Kidney (tissue), 14 donors: ENCODE results near the gene LMX1B. TPM values are rescaled to one million over a fixed set of nuclear protein-coding genes. Genes with fewer than 3 reads are reported as not detected.

Experiments
- DNase-seq, 5 donors: peaks; one replicate each; pipeline ENCODE4 v3.0.0-alpha.2; 2013 to 2020
- FAIRE-seq: peaks from 2 replicates; lab custom pipeline; 2012; peaks lifted over from hg19 to GRCh38; lab: Jason Lieb, UNC
- H3K27ac ChIP-seq, 2 donors: one replicate each; pipeline ENCODE4 v1.7.0; 2013; ENCODE audit warnings: low read depth in 2 of 2, low read length in 2 of 2, inconsistent platforms in 1 of 2
- H3K27me3 ChIP-seq: one replicate; pipeline ENCODE4 v1.7.1; 2013; ENCODE audit warnings: low read length, inconsistent platforms; ENCODE audit not compliant: control insufficient read depth, insufficient read depth
- H3K36me3 ChIP-seq, 3 donors: one replicate each; pipeline versions ENCODE4 v1.7.0 to v1.7.1; 2013; ENCODE audit warnings: low read length in 3 of 3, control low read depth in 1 of 3, inconsistent platforms in 1 of 3; ENCODE audit not compliant: insufficient read depth in 3 of 3, control insufficient read depth in 2 of 3
- H3K4me1 ChIP-seq, 3 donors: one replicate each; pipeline versions ENCODE4 v1.7.0 to v1.7.1; 2013; ENCODE audit warnings: low read length in 3 of 3, inconsistent platforms in 1 of 3, low read depth in 1 of 3; ENCODE audit not compliant: control insufficient read depth in 2 of 3, insufficient read depth in 2 of 3
- H3K4me3 ChIP-seq, 3 donors: one replicate each; pipeline versions ENCODE4 v1.7.0 to v1.8.1; 2013; ENCODE audit warnings: low read length in 3 of 3, control low read depth in 1 of 3, inconsistent platforms in 1 of 3
- H3K9ac ChIP-seq, 3 donors: one replicate each; pipeline versions ENCODE4 v1.7.0 to v1.7.1; 2013; ENCODE audit warnings: low read length in 3 of 3, control low read depth in 1 of 3, inconsistent platforms in 1 of 3
- H3K9me3 ChIP-seq, 3 donors: one replicate each; pipeline versions ENCODE4 v1.7.0 to v1.7.1; 2013; ENCODE audit warnings: low read length in 3 of 3, control low read depth in 1 of 3, inconsistent platforms in 1 of 3; ENCODE audit not compliant: control insufficient read depth in 2 of 3, insufficient read depth in 1 of 3
- intact Hi-C: fragments of 100-400 bp; cut with DNase I; formaldehyde crosslinking; loops from one replicate; pipeline ENCODE4 v1.11.1; 2022
- polyA plus RNA-seq: library from polyadenylated mRNA; stranded (reverse); fragments of 350-450 nt; fragmentation: Illumina TruSeq; extraction: RNeasy Lipid Tissue Mini Kit (QIAGEN cat#74804); gene quantifications from one replicate; pipeline ENCODE4 v1.2.3, GENCODE V29; 2014; ENCODE audit warnings: low read depth, low replicate concordance; ENCODE audit not compliant: insufficient read depth
- total RNA-seq: library from RNA; stranded (reverse); fragmentation: NEBNext Ultra II Directional; extraction: Animal tissue kit (Norgen Biotek cat#: 25700); gene quantifications from one replicate; pipeline ENCODE4 v1.2.1, GENCODE V29; 2021
- TF ChIP-seq, protein P1 (sequence below): IDR thresholded peaks from 3 replicates; pipeline ENCODE4 v1.5.1; 2012; ENCODE audit warnings: mild to moderate bottlenecking, moderate library complexity, borderline replicate concordance; ENCODE audit not compliant: insufficient read depth; ENCODE audit errors: extremely low read depth
- donor health status: control.
- donor health status: control.
- donor health status: control.
- donor health status: control.
- donor health status: control.
- donor health status: DM: yes; HTN: yes; CAD: no.
- donor health status: Normal renal cell carcinoma (clear cell type).

Gene LMX1B
- total and polyA plus RNA-seq, 2 donors from 2014 or later = 0.57 to 2.6 TPM

DNA sequence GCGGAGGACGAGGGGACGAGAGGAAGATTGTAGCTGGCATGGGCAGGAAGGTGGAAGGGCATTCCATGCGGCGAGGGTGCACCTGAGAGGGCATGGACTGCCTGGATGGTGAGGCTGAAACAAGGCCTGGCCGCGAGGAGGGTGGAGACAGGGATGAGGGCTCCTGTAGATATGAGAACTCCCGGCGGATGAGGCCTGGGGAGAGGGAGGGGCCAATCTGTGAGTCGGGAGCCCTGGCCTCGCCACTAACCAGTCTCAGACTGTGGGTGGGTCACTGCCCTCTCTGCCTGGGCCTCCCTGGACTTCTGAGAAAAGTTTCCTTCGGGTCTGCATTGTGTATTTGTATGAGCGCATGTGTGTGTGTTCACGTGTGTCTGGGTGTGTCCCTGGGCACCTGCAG lies 55.4 kb downstream of the LMX1B start:
- Histone ChIP-seq H3K9ac (no peak overlapping the region), H3K27me3 (peaks cover 3% of the 10 kb centered on the region), H3K36me3 (no peaks in the 10 kb centered on the region), H3K4me1 (peaks cover 0 to 2% (median 0%) of the 10 kb centered on the region in 3 donors), H3K27ac (no peak overlapping the region), H3K4me3 (no peak overlapping the region), H3K9me3 (no peaks in the 10 kb centered on the region)
- DNase-seq (no peak), FAIRE-seq (no peak)
- intact Hi-C loops = no loop called here
- TF ChIP-seq, protein P1, sequence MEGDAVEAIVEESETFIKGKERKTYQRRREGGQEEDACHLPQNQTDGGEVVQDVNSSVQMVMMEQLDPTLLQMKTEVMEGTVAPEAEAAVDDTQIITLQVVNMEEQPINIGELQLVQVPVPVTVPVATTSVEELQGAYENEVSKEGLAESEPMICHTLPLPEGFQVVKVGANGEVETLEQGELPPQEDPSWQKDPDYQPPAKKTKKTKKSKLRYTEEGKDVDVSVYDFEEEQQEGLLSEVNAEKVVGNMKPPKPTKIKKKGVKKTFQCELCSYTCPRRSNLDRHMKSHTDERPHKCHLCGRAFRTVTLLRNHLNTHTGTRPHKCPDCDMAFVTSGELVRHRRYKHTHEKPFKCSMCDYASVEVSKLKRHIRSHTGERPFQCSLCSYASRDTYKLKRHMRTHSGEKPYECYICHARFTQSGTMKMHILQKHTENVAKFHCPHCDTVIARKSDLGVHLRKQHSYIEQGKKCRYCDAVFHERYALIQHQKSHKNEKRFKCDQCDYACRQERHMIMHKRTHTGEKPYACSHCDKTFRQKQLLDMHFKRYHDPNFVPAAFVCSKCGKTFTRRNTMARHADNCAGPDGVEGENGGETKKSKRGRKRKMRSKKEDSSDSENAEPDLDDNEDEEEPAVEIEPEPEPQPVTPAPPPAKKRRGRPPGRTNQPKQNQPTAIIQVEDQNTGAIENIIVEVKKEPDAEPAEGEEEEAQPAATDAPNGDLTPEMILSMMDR = no peak

DNA sequence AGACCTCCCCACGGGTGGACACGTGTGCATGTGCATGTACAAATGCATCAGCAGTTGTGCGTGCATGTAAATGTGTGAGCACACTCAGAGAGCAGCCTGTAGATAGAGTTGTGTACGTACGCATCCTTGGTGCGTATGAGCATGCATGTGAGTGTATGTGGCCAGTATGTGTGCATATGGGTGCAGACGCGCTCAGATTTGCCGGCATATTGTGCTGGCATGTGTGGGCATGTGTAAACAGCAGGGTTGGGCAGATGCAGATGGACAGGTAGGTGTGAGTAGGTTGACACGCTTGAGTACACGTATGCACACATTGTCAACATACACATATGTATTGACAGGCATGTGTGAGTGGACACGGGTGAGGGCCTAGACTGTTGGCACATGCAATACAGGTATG lies 56.5 kb downstream of the LMX1B start:
- Histone ChIP-seq H3K4me1 (no peaks in the 10 kb centered on the region), H3K4me3 (no peak overlapping the region), H3K27me3 (peaks cover 8% of the 10 kb centered on the region), H3K27ac (no peak overlapping the region), H3K36me3 (no peaks in the 10 kb centered on the region), H3K9me3 (no peaks in the 10 kb centered on the region), H3K9ac (no peak overlapping the region)
- DNase-seq (no peak), FAIRE-seq (no peak)
- intact Hi-C loops = no loop called here
- TF ChIP-seq, protein P1 = no peak

DNA sequence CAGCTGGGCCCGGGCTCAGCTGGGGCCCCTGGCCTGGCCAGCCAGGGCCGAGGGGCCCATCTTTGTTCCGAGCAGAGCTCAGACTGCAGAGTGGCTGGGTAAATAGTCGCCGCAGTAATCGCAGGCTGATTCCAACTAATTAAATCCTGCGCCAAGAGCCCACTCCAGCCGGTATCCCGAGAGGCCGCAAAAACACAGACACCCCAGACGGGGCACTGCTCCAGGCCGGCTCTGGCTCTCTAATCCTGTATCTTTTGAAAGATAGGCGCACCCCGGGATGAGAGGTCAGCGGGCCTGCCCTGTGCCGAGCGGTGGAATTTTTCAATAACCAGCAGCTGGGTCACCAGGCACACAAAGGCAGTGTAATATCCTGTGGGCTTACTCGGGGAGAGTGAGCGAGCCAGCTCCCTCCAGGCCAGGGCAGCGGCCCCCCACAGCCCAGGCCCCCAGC lies 57.7 kb downstream of the LMX1B start:
- intact Hi-C loops = no loop called here
- H3K9ac ChIP-seq = no peak overlapping the region
- no peak for FAIRE-seq
- H3K4me3 ChIP-seq = no peak overlapping the region
- no peaks in the 10 kb centered on the region for H3K9me3 ChIP-seq
- DNase-seq = peak in 3 of 5 donors; percentile 44 to 74 (median 57)
- no peak overlapping the region for H3K27ac ChIP-seq
- TF ChIP-seq, protein P1 = no peak
- no peaks in the 10 kb centered on the region for H3K36me3 ChIP-seq
- no peaks in the 10 kb centered on the region for H3K4me1 ChIP-seq
- peaks cover 14% of the 10 kb centered on the region for H3K27me3 ChIP-seq

DNA sequence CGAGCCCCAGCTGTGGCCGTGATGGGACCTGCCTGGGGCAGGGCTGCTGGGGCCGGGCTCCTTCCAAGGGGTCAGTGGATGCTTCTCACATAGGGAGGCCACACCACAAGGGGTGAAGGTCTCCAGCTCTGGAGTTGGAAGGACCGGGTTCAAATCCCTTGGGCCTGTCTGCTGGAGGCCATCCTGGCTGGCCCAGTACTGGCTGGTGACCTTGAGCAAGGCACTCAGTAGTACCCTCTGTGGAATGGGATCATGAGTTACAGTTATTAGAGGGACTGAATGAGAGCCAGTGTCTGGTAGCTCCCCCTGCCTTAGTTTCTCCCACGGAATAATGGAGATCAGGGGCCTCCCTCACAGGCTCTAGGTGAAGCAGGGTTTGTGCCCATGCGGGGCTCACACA lies 58.3 kb downstream of the LMX1B start:
- no peaks in the 10 kb centered on the region for H3K9me3 ChIP-seq
- intact Hi-C loops = no loop called here
- no peak for FAIRE-seq
- TF ChIP-seq, protein P1 = no peak
- no peak overlapping the region for H3K9ac ChIP-seq
- no peak overlapping the region for H3K27ac ChIP-seq
- H3K4me1 ChIP-seq = no peaks in the 10 kb centered on the region
- DNase-seq = peak in 1 of 5 donors; percentile 46
- H3K36me3 ChIP-seq = no peaks in the 10 kb centered on the region
- H3K4me3 ChIP-seq = no peak overlapping the region
- H3K27me3 ChIP-seq = peaks cover 16% of the 10 kb centered on the region
